ENCODE results near the gene EHBP1. TPM values are rescaled to one million over a fixed set of nuclear protein-coding genes. Genes with fewer than 3 reads are reported as not detected.

Gene EHBP1
- total and polyA plus RNA-seq, 7 donors = 3.9 to 20.2 (median 14.3) TPM

GRCh38 chr2:62920070-62920469 is 214.6 kb downstream of the EHBP1 start:
- DNase-seq (no peak), ATAC-seq (no peak)
- intact Hi-C loops (cut with DNase I) = no loop called here
- Histone ChIP-seq H3K36me3 (ENCODE audit: insufficient read depth in 1 of 2, low read depth in 1 of 2) (no peaks in the 10 kb centered on the region), H3K27ac (no peak overlapping the region), H3K27me3 (ENCODE audit: insufficient read depth in 3 of 3, low read length in 2 of 3) (no peaks in the 10 kb centered on the region), H3K9me3 (no peaks in the 10 kb centered on the region), H3K4me1 (no peaks in the 10 kb centered on the region), H3K4me3 (no peak overlapping the region)
- no peak for TF ChIP-seq CTCF (IDR thresholded peaks at IDR 0.05)

GRCh38 chr2:62923242-62923641 is 217.7 kb downstream of the EHBP1 start:
- no peak for TF ChIP-seq CTCF (IDR thresholded peaks at IDR 0.05)
- no peaks in the 10 kb centered on the region for H3K27me3 ChIP-seq (ENCODE audit: insufficient read depth in 3 of 3, low read length in 2 of 3)
- no peaks in the 10 kb centered on the region for H3K36me3 ChIP-seq (ENCODE audit: insufficient read depth in 1 of 2, low read depth in 1 of 2)
- no peaks in the 10 kb centered on the region for H3K4me1 ChIP-seq
- H3K9me3 ChIP-seq = no peaks in the 10 kb centered on the region
- DNase-seq (no peak), ATAC-seq (peak in 2 of 4 donors; percentile 27 to 76)
- intact Hi-C loops (cut with DNase I) = no loop called here
- H3K4me3 ChIP-seq = no peak overlapping the region
- H3K27ac ChIP-seq = no peak overlapping the region

GRCh38 chr2:62923881-62924280 is 218.4 kb downstream of the EHBP1 start:
- WGBS, 3 donors = 93 to 98% (median 93%) methylated on average over 2 of the region's 2 CpGs
- intact Hi-C loops (cut with DNase I) = no loop called here

GRCh38 chr2:62928015-62928414 is 222.5 kb downstream of the EHBP1 start:
- TF ChIP-seq CTCF (IDR thresholded peaks at IDR 0.05) = no peak
- WGBS, 3 donors = 93 to 98% (median 96%) methylated on average over 2 of the region's 2 CpGs
- ATAC-seq = no peak

More at GRCh38 chr2:62923881-62924280, 218.4 kb downstream of the EHBP1 start:
- Histone ChIP-seq H3K4me3 (no peak overlapping the region), H3K9me3 (no peaks in the 10 kb centered on the region), H3K36me3 (ENCODE audit: insufficient read depth in 1 of 2, low read depth in 1 of 2) (no peaks in the 10 kb centered on the region), H3K27ac (no peak overlapping the region), H3K4me1 (no peaks in the 10 kb centered on the region), H3K27me3 (ENCODE audit: insufficient read depth in 3 of 3, low read length in 2 of 3) (no peaks in the 10 kb centered on the region)
- no peak for DNase-seq
- ATAC-seq = no peak
- no peak for TF ChIP-seq CTCF (IDR thresholded peaks at IDR 0.05)

GRCh38 chr2:62931536-62931935 is 226.0 kb downstream of the EHBP1 start:
- no peak for DNase-seq
- no peaks in the 10 kb centered on the region for H3K27me3 ChIP-seq (ENCODE audit: insufficient read depth in 3 of 3, low read length in 2 of 3)
- no peak overlapping the region for H3K4me3 ChIP-seq
- no peaks in the 10 kb centered on the region for H3K9me3 ChIP-seq
- ATAC-seq = no peak
- no peaks in the 10 kb centered on the region for H3K36me3 ChIP-seq (ENCODE audit: insufficient read depth in 1 of 2, low read depth in 1 of 2)
- intact Hi-C loops (cut with DNase I) = no loop called here
- no peaks in the 10 kb centered on the region for H3K4me1 ChIP-seq
- TF ChIP-seq CTCF (IDR thresholded peaks at IDR 0.05) = no peak
- no peak overlapping the region for H3K27ac ChIP-seq
- 97 to 99% (median 97%) methylated on average over 3 of the region's 3 CpGs for WGBS, 3 donors

More at GRCh38 chr2:62928015-62928414, 222.5 kb downstream of the EHBP1 start:
- H3K27me3 ChIP-seq (ENCODE audit: insufficient read depth in 3 of 3, low read length in 2 of 3) = no peaks in the 10 kb centered on the region
- H3K4me1 ChIP-seq = no peaks in the 10 kb centered on the region
- H3K36me3 ChIP-seq (ENCODE audit: insufficient read depth in 1 of 2, low read depth in 1 of 2) = no peaks in the 10 kb centered on the region
- intact Hi-C loops (cut with DNase I) = no loop called here
- no peak overlapping the region for H3K27ac ChIP-seq
- H3K9me3 ChIP-seq = no peaks in the 10 kb centered on the region
- no peak for DNase-seq
- H3K4me3 ChIP-seq = no peak overlapping the region
